DMS153 (cell line): ENCODE results near the gene MAMLD1.

ENCODE experiments used
- DNase-seq: peaks from one replicate; lab custom pipeline; 2025; lab: John Stamatoyannopoulos, UW

Gene MAMLD1

GRCh38 chrX:150408007-150408406 is 44.9 kb downstream of the MAMLD1 start:
- no peak for DNase-seq

GRCh38 chrX:150408561-150408960 is 45.4 kb downstream of the MAMLD1 start:
- no peak for DNase-seq

- DNase-seq = no peak
Measured at GRCh38 chrX:150409486-150409885, 46.4 kb downstream of the MAMLD1 start.

GRCh38 chrX:150409964-150410363 is 46.8 kb downstream of the MAMLD1 start:
- DNase-seq = no peak

GRCh38 chrX:150410513-150410912 is 47.4 kb downstream of the MAMLD1 start:
- no peak for DNase-seq

- no peak for DNase-seq
Measured at GRCh38 chrX:150411656-150412055, 48.5 kb downstream of the MAMLD1 start.

- DNase-seq = no peak
Measured at GRCh38 chrX:150414228-150414627, 51.1 kb downstream of the MAMLD1 start.

- no peak for DNase-seq
Measured at GRCh38 chrX:150416469-150416868, 53.4 kb downstream of the MAMLD1 start.

- no peak for DNase-seq
Measured at GRCh38 chrX:150421816-150422215, 58.7 kb downstream of the MAMLD1 start.

GRCh38 chrX:150429594-150429993 is 66.5 kb downstream of the MAMLD1 start:
- no peak for DNase-seq

- no peak for DNase-seq
Measured at GRCh38 chrX:150436195-150436594, 73.1 kb downstream of the MAMLD1 start.

- no peak for DNase-seq
Measured at GRCh38 chrX:150438165-150438564, 75.0 kb downstream of the MAMLD1 start.

GRCh38 chrX:150446151-150446550 is 83.0 kb downstream of the MAMLD1 start:
- no peak for DNase-seq

- no peak for DNase-seq
Measured at GRCh38 chrX:150446995-150447394, 83.9 kb downstream of the MAMLD1 start.

- DNase-seq = no peak
Measured at GRCh38 chrX:150449313-150449712, 86.2 kb downstream of the MAMLD1 start.

GRCh38 chrX:150450519-150451177 is 87.5 kb downstream of the MAMLD1 start:
- no peak for DNase-seq

- DNase-seq = no peak
Measured at GRCh38 chrX:150451953-150452352, 88.8 kb downstream of the MAMLD1 start.

GRCh38 chrX:150454083-150454482 is 91.0 kb downstream of the MAMLD1 start:
- DNase-seq = no peak

- DNase-seq = no peak
Measured at GRCh38 chrX:150454508-150455214, 91.5 kb downstream of the MAMLD1 start.

GRCh38 chrX:150455215-150455608 is 92.1 kb downstream of the MAMLD1 start:
- DNase-seq = no peak

GRCh38 chrX:150456466-150456865 is 93.3 kb downstream of the MAMLD1 start:
- no peak for DNase-seq

- no peak for DNase-seq
Measured at GRCh38 chrX:150456941-150457340, 93.8 kb downstream of the MAMLD1 start.

GRCh38 chrX:150459196-150459595 is 96.1 kb downstream of the MAMLD1 start:
- DNase-seq = no peak

- no peak for DNase-seq
Measured at GRCh38 chrX:150460063-150460462, 96.9 kb downstream of the MAMLD1 start.
